NCI-H2029 treated with DMSO at 0.1 percent for 48 hours (cell line): ENCODE data around the gene FSTL1.
"Not testable (repeated sequence)": the region's sequence is repeated elsewhere in the genome, so short reads cannot be mapped to it uniquely, and the experiment has no call there.

Experiments used
- DNase-seq: peaks from one replicate; lab custom pipeline; 2025; lab: John Stamatoyannopoulos, UW

Gene FSTL1

GRCh38 chr3:120417272-120417911 lies 33.4 kb downstream of the FSTL1 start:
- peak; percentile 96 for DNase-seq

DNA sequence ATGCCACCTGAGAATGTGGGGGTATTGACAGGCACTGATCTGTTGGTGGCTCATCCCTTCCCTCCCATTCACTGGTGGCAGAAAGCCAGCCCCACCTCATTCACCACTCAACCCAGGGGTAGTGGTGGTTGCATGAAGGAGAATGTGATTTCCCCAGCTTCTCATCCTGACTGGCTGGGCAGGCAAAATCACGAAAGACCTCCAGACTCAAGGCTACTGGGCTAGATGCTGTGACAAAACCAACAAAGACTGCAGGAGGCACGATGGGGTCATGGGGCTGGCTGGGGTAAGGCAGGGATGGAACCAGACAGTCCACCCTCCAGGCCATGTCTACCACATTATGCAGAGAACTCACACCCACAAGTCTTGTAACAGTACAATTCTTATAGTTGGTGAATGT lies 33.9 kb downstream of the FSTL1 start:
- DNase-seq, result no peak

GRCh38 chr3:120415756-120416155 lies 35.0 kb downstream of the FSTL1 start:
- no peak for DNase-seq

DNA sequence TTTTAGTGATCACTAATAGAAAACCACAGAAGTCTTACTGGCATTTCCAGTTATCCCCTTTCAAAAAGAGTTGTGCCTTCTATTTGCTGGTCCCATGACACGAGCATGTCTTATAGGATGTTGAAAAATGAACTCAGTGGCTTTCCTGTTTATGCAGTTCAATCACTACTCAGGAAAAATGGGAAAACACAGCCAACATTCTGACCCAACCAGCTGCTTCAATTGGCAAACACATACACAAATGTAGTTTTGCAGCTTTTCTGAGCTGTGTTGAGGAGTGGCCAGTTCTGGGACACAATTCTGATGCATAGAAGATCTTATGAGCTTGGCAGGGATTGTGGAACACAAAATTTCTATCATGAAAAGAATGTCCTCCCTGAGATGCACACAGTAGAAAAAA lies 40.3 kb downstream of the FSTL1 start:
- no peak for DNase-seq

DNA sequence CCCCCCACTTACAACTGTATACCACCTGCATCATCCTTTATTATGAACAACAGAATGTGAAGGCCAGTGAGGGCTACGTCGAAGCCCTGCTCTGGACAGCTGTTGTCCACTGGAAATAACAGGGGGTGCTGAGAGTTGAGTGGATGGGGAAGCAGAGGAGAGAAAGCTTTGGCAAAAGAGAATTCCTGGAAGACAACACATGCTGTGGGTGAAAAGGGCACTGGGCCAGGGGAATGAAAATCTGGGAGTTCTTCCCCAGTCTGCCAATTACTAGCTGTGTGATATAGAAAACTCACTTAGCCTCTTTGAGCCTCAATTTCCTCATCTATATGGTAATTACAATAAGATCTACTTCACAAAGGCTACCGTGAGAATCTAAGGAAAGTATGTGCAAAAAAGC lies 40.7 kb downstream of the FSTL1 start:
- DNase-seq, result no peak

DNA sequence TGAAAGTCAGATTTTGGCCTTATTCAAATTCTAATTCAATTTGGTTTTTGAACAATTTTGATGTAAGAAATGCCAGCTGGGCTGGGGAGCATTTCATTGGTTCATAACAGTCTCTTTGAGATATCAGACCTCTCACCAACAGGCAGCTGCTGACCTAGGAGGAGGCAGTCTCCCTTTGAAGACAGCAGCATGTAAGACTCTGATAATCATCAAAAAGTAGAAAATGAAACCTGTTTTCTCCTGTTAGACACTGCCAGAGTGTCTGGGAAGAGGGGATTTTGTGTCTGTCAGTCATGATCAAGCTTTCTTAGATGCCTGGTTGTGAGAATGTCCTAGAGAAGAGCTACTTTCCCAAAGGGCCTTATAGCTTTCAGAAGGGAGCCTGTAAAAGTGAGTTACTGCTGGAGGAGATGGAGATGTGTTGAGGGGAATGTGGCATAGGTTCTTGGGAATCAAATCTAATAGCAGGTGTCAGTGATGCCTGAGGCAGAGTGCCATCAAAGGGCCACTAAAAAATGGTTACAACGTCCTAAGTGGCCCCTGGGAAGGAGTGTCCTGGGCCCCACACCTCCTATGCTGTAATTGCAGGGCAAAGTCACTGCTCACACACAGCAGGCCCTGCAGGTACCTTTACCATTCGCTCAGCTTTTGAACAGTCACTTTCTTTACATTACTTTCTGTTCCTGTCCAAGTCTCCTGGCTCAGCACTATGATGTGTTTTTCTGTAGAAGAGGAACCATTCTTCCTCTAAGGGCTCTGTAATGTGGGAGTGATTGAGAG lies 43.1 kb downstream of the FSTL1 start:
- no peak for DNase-seq

DNA sequence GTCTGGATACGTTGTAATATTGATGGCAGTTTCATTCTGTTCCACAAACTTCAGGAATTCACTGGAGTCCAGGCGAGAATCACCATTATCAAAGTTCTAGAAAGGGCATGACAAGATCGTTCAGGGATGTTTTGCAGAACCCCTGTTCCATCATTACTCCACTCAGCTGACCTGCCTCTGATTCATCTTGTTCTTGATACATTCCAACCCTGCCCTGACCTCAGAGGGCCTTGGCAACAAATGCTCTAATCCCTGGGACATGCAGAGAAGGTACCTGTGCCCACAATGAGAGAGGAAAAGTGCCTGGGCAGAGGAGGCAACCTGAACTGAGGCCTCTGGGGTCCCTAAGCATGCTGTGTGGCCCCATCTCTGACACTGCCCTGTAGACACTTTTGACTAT lies 45.9 kb downstream of the FSTL1 start:
- DNase-seq, result no peak

DNA sequence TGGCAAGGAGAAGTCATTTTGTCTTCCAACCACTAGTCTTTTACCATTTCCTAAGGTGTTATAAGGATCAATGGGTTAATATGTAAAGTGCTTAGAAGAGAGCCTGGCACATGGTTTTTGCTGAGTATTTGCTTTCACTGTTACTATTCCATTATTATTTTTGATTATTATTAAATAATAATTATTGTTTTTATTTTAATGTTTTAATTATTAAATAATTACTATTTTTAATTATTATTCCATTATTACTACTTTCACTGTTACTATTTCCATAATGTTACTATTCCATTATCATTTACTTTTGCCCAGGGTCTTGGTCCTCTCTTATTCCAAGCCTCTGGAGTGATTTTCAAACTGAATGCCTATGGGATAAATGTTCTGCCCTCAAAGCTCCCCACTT lies 48.5 kb downstream of the FSTL1 start:
- DNase-seq, result no peak

GRCh38 chr3:120399372-120399771 lies 51.4 kb downstream of the FSTL1 start:
- no peak for DNase-seq

GRCh38 chr3:120396469-120396868 lies 54.3 kb downstream of the FSTL1 start:
- DNase-seq, result no peak

DNA sequence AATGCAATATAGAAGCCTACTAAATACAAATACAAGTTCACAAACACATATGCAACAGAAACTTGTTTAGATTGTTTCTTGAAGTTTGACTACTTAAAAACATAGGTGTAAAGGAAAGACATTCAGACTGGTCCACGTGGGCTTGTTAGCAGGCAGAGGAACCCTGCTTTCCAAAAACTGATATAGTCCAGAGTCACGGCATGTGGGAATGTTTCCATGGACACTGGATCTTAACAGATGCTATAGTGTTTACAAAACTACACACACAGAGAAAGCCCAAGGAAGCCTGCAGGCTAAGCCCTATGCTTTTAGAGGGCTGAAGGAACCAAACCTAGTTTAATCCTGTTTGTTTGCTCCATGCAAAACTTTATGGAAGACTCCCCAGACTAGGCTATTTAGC lies 56.4 kb downstream of the FSTL1 start:
- no peak for DNase-seq

DNA sequence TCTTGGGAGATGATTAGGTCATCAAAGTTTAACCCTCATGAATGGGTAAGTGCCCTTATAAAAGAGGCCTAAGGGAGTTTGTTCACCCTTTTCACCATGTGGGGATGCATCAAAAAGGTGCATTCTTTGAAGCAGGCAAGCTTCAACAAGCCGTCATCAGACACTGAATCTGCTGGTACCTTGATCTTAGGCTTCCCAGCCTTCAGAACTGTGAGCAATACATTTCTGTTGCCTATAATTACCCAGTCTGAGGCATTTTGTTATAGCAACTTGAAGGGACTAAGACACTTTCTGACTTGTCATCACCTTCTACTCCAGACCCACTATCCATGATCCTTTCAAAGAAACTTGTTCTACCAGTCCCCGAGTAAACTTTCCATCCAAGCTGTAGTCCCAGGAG lies 57.0 kb downstream of the FSTL1 start:
- DNase-seq, result no peak

DNA sequence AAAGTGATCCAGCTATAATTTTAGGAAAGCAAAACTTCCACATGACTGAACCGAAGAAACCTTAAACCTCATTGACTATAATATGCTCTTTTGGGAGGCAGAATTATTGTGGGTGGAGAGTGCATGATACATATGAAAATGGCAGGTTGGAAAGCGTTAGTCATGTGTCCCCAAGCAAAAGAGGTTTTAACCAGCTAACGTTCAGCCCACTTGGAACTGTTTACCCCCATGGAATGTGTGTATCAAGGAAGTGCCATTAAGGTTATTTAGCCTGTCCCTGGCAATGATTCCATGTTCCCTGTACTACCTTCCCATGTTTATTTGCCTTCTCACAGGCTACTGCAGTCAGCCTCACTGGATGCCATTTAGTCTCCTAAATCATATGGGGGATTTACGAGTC lies 57.5 kb downstream of the FSTL1 start:
- no peak for DNase-seq

DNA sequence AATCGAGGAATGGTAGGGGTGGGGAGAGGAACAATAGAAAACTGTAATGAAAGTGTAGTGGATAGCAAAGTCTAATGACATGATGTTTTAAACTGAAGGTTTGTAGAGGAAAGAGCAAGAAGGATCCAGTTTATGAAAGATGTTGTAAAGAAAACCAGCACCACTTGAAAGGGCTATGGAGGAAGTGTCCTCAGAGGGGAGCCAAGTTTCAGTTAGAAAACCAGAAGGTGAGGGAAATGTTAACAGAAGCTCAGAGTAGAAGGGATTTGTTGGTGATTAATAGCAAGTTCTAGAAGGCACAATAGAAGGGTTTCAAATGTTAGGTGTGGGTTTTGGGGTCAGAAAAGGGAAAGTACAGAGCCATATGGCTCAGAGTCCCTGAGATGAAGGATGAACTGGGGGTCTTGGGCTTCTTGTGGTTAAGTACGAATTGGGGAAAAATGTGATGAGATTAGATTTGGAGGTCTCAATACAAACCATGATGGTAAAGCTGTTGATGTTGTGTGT lies 67.8 kb downstream of the FSTL1 start:
- no peak for DNase-seq

GRCh38 chr3:120381503-120381902 lies 69.3 kb downstream of the FSTL1 start:
- no peak for DNase-seq

- DNase-seq, result not testable (repeated sequence)
Observed at GRCh38 chr3:120377948-120378347, 72.8 kb downstream of the FSTL1 start.

DNA sequence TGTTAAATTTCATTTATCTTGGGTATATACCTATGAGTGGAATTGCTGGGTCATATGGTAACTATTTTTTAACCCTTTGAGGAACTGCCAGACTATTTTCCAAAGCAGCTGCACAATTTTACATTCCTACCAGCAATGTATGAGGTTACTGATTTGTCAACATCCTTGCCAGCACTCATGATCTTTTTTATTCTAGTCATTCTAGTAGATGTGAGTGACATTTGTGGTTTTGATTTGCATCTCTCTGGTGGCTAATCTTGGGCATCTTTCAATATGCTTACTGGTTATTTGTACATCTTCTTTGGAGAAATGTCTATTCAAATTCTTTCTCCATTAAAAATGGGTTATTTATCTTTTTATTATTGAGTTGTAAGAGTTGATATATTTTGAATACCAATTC lies 80.3 kb downstream of the FSTL1 start:
- no peak for DNase-seq

DNA sequence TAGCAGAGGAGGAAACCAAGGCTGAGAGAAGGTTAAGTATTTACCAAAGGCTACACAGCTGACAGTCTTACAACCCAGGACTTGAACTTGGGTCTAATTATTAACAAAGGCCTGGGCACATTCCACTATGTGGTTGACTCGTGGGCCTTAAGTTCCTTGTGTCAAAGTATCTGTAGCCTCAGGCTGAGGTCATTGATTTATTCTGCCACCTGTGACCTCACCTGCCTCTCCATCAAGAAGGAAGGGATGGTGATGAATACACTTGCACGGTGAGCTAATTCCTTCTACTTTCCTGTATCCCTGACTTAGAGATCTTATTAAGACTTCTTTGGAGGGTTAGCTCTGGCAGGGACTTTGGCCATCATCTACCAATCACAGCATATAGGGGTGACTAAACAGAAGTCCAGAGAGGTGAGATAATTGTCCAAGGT lies 81.7 kb downstream of the FSTL1 start:
- DNase-seq, result no peak

GRCh38 chr3:120368172-120368571 lies 82.6 kb downstream of the FSTL1 start:
- DNase-seq, result no peak

GRCh38 chr3:120364821-120365220 lies 86.0 kb downstream of the FSTL1 start:
- no peak for DNase-seq

GRCh38 chr3:120364101-120364500 lies 86.7 kb downstream of the FSTL1 start:
- DNase-seq, result no peak

DNA sequence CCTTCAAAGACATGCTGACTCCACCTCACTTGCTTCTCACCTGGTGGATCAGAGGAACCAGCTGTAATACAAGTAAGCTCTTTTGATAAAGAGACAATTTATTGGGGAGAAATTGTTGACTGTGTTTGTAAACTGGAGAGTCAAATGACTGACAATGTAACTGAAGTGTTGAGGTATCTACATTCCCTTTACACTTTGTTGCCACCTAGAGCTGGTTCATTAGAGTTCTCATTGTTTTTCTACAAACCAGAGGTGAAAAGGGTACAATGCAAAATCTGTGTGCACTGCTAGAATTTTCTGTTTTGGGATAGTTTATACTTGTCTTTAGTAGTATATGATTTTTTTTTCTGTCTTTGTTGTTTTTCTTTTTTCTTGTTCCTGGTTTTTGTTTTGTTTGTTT lies 93.0 kb downstream of the FSTL1 start:
- no peak for DNase-seq

GRCh38 chr3:120355486-120355885 lies 95.3 kb downstream of the FSTL1 start:
- DNase-seq, result no peak

DNA sequence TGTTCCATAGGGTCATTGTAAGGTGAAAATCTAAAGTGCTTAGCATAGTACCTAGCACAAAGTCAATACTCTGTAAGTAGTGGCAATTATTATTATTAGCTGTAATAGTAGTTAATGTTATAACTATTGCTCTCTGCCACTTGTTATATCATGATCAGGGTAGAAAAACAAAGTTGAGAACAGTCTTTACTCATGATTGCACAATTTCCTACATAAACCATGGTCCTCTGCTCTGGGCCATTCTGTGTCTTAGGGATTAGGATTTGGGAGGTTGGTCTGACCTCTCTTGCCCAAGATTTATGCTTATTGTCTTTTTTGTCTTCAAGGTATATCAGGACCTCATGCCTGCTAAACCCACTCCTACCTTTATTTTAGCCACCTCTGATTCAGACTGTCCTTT lies 97.3 kb downstream of the FSTL1 start:
- no peak for DNase-seq
